Activated naive CD4-positive, alpha-beta T cell treated with anti-CD3 and anti-CD28 coated beads, Interleukin-2, amount 50 U/mL, for 24 hours (primary cell): ENCODE results near the gene BSN.
"Not testable (repeated sequence)": the region's sequence is repeated elsewhere in the genome, so short reads cannot be mapped to it uniquely, and the experiment has no call there.

Source experiments
- H3K27ac Mint-ChIP-seq: one replicate; pipeline ENCODE4 v1.8.0; 2021; ENCODE audit warnings: mild to moderate bottlenecking, mixed read lengths
- H3K27me3 Mint-ChIP-seq: one replicate; pipeline ENCODE4 v1.8.0; 2021; ENCODE audit warnings: mixed read lengths
- H3K36me3 Mint-ChIP-seq: one replicate; pipeline ENCODE4 v1.8.0; 2021; ENCODE audit warnings: mixed read lengths
- H3K4me1 Mint-ChIP-seq: one replicate; pipeline ENCODE4 v1.8.0; 2021; ENCODE audit warnings: mixed read lengths
- H3K4me3 Mint-ChIP-seq: one replicate; pipeline ENCODE4 v1.8.0; 2021; ENCODE audit warnings: mild to moderate bottlenecking, mixed read lengths
- H3K9me3 Mint-ChIP-seq: one replicate; pipeline ENCODE4 v1.8.0; 2021; ENCODE audit warnings: mixed read lengths

The BSN gene

GRCh38 chr3:49691481-49691880 lies 137.2 kb downstream of the BSN start:
- peaks cover 41% of the 10 kb centered on the region for H3K4me1 Mint-ChIP-seq
- not testable (repeated sequence) for H3K9me3 Mint-ChIP-seq, H3K27ac Mint-ChIP-seq, H3K4me3 Mint-ChIP-seq, H3K27me3 Mint-ChIP-seq, H3K36me3 Mint-ChIP-seq

DNA sequence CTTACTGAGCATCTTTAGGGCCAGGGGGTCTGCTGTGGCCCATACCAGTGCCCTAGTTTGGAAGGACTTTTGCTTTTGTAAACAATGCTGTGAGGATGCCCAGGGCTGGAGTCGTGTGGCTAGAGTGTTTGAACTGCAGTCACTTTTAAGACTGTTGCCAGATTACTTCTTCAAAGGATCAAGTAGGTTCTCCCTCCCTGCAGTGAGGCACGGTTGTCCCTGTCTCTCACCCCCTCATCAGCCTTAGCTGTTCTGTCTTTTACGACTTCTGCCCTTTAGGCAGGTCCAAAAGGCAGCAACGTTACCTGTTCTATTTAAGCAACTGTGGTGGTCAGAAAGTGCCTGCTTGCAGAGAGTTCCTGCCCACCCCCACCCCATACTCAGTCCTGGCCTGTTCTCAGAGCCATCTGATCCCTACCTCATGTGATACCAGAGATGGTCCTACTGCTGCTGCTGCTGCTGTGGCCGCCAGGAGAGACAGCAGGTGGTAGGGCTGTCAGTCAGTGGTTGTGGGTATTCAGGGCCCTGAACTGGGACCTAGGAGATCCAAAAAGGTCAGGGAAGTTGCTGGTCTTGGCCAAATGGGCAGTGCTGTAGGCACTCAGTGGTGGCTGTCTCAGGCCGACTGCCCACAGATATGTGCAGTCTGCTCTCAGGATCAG lies 140.3 kb downstream of the BSN start:
- H3K4me1 Mint-ChIP-seq, result peaks cover 30% of the 10 kb centered on the region
- not testable (repeated sequence) for H3K27ac Mint-ChIP-seq, H3K4me3 Mint-ChIP-seq, H3K27me3 Mint-ChIP-seq, H3K9me3 Mint-ChIP-seq, H3K36me3 Mint-ChIP-seq

DNA sequence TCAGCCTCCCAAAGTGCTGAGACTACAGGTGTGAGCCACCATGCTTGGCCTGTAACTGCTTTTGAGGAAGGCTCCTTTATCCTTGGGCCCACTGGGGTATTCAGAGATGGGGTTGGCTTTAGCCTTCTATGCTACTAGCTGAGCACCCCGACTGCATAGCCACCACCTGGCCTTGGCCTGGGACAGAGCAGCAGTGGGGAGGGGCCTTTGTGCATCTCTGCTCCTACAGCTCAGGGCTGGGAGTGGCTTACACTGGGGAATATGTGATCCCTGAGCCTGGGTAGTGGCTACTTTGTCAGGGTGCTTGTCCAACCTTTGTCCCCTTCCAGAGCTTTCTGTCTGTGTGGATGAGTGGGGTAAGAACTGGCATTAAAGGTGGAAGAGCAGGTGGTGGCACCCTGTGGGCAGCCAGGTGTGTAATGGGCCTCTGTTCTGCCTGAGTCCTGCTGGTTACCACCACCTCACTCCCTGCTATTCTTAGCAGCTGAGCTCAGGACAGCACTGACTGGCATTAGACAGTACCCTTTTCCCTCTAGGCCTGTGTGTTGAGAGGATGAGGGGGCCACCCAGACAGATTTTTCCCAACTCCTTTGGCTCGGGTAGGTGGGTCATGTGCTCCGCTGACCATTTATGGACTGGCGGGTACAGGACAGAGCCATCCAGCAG lies 141.2 kb downstream of the BSN start:
- H3K27me3 Mint-ChIP-seq, H3K27ac Mint-ChIP-seq, H3K9me3 Mint-ChIP-seq, H3K4me3 Mint-ChIP-seq, H3K36me3 Mint-ChIP-seq: not testable (repeated sequence)
- peaks cover 22% of the 10 kb centered on the region for H3K4me1 Mint-ChIP-seq

DNA sequence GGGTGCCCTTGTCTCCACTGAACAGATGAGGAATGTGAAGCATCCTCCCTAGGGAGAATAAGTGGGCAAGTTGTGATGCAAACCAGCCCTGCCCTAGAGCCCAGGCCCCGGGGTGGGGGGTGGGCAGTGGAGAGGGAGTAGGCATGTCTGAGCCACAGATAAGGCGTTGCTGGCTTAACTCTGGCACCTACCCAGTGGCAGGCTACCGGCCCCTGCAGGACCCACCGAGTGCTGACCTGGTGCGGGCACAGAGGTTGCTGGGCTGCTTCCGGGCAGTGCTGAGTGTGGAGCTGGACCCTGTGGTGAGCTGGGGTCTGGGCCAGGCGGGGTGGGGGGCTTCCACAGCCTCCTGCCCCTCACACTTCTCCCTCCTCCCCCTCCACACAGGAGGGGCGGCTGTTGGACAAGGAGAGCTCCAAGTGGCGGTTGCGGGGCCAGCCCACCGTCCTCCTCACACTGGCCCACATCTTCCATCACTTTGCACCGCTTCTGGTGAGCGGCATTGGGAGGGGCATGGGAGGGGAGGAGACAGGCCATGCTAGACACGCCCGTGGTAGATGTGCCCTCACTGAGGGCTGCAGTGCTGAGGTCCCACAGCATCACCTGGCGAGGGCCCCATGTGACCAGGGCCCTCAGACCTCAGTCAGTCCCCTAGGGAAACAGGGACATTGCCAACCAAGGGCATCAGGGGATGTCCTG lies 145.2 kb downstream of the BSN start:
- H3K4me3 Mint-ChIP-seq, result no peak overlapping the region
- no peaks in the 10 kb centered on the region for H3K36me3 Mint-ChIP-seq
- no peak overlapping the region for H3K27ac Mint-ChIP-seq
- H3K4me1 Mint-ChIP-seq, result no peaks in the 10 kb centered on the region
- no peaks in the 10 kb centered on the region for H3K27me3 Mint-ChIP-seq
- H3K9me3 Mint-ChIP-seq, result no peaks in the 10 kb centered on the region

GRCh38 chr3:49700014-49700413 lies 145.7 kb downstream of the BSN start:
- H3K27me3 Mint-ChIP-seq, result no peaks in the 10 kb centered on the region
- H3K27ac Mint-ChIP-seq, result no peak overlapping the region
- H3K4me3 Mint-ChIP-seq, result no peak overlapping the region
- no peaks in the 10 kb centered on the region for H3K4me1 Mint-ChIP-seq
- no peaks in the 10 kb centered on the region for H3K9me3 Mint-ChIP-seq
- no peaks in the 10 kb centered on the region for H3K36me3 Mint-ChIP-seq

- H3K4me1 Mint-ChIP-seq, result no peaks in the 10 kb centered on the region
- H3K9me3 Mint-ChIP-seq, result no peaks in the 10 kb centered on the region
- H3K36me3 Mint-ChIP-seq, result no peaks in the 10 kb centered on the region
- H3K4me3 Mint-ChIP-seq, result no peak overlapping the region
- no peaks in the 10 kb centered on the region for H3K27me3 Mint-ChIP-seq
- no peak overlapping the region for H3K27ac Mint-ChIP-seq
Measured at GRCh38 chr3:49700453-49701128, 146.3 kb downstream of the BSN start.

GRCh38 chr3:49701388-49702077 lies 147.3 kb downstream of the BSN start:
- no peaks in the 10 kb centered on the region for H3K9me3 Mint-ChIP-seq
- no peaks in the 10 kb centered on the region for H3K4me1 Mint-ChIP-seq
- H3K27me3 Mint-ChIP-seq, result no peaks in the 10 kb centered on the region
- no peaks in the 10 kb centered on the region for H3K36me3 Mint-ChIP-seq
- H3K4me3 Mint-ChIP-seq, result no peak overlapping the region
- H3K27ac Mint-ChIP-seq, result no peak overlapping the region

GRCh38 chr3:49702672-49703071 lies 148.4 kb downstream of the BSN start:
- H3K4me3 Mint-ChIP-seq, result no peak overlapping the region
- H3K9me3 Mint-ChIP-seq, result no peaks in the 10 kb centered on the region
- H3K27me3 Mint-ChIP-seq, result no peaks in the 10 kb centered on the region
- H3K36me3 Mint-ChIP-seq, result peaks cover 2% of the 10 kb centered on the region
- H3K4me1 Mint-ChIP-seq, result no peaks in the 10 kb centered on the region
- H3K27ac Mint-ChIP-seq, result no peak overlapping the region

DNA sequence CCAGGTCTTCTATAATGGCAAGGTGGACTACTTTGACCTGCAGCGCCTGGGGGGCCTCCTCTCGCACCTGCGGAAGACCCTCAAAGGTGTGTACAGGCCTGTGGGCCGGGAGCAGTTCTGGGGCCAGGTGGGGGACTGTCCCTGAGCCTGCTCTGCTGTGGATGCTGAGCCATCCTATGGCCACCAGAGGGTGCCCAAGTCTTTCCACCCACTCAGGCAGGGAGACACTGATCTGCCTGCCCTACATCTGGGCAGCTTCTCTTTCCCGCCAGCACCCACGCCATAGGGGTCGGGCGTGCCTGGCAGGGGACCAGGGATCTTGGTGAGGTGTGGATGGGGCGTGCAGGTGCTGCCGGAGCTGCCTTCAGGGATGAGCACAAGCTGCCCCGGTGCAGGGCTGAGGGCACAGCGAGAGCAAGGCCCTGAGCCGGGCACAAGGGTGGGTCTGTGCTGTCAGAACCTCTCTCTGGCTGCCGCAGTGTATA lies 149.2 kb downstream of the BSN start:
- Mint-ChIP-seq H3K9me3 (no peaks in the 10 kb centered on the region), H3K4me3 (no peak overlapping the region), H3K4me1 (no peaks in the 10 kb centered on the region), H3K27me3 (no peaks in the 10 kb centered on the region), H3K27ac (no peak overlapping the region), H3K36me3 (peaks cover 3% of the 10 kb centered on the region)

DNA sequence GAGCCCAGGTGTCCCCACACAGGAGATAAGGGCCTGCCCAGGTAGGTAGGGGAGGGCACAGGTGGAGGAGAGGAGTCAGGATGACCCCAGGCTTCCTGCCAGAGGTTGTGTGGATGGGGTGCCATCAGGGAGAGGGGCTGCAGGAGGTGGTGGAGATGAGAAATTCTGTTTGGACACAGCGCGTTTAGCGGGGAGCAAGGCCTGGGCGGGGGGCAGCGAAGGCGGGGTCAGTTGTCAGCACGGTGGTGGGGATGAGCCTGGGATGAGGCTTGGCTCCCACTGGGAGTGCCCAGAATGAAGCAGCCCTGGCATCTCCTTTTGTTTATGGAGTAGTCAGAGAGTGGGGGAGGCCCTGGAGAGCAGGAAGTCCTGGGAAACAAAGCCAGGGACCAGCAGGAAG lies 149.7 kb downstream of the BSN start:
- Mint-ChIP-seq H3K27me3 (no peaks in the 10 kb centered on the region), H3K4me3 (no peak overlapping the region), H3K27ac (no peak overlapping the region), H3K36me3 (peaks cover 4% of the 10 kb centered on the region), H3K4me1 (no peaks in the 10 kb centered on the region), H3K9me3 (no peaks in the 10 kb centered on the region)

GRCh38 chr3:49704629-49705028 lies 150.4 kb downstream of the BSN start:
- H3K4me3 Mint-ChIP-seq, result no peak overlapping the region
- no peak overlapping the region for H3K27ac Mint-ChIP-seq
- no peaks in the 10 kb centered on the region for H3K9me3 Mint-ChIP-seq
- peaks cover 4% of the 10 kb centered on the region for H3K36me3 Mint-ChIP-seq
- H3K4me1 Mint-ChIP-seq, result no peaks in the 10 kb centered on the region
- H3K27me3 Mint-ChIP-seq, result no peaks in the 10 kb centered on the region

DNA sequence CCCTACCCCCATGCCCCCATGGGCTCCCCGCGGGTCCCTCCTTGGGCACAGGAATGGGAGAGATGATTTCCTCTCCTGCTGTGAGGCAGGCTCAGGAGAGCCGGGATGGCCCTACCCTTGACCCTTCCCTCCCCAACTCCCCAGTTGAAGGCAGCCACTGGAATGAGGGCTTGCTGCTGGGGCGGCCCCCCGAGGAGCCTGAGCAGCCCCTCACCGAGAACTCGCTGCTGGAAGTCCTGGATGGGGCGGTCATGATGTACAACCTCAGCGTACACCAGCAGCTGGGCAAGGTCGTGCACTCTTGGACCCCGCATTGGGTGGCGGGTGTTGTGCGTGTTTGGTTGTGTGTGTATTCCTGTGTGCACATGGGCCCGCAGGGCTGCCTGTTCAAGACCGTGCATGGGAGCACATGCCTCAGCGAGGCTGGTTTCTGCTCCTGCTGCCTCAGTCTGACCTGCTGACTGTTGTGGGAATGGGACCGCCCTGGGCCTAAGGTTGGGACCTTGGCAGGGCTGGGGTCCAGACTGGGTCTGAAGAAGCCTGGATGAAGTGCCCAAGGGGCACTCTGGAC lies 151.2 kb downstream of the BSN start:
- Mint-ChIP-seq H3K9me3 (no peaks in the 10 kb centered on the region), H3K4me3 (no peak overlapping the region), H3K27ac (no peak overlapping the region), H3K36me3 (peaks cover 4% of the 10 kb centered on the region), H3K27me3 (no peaks in the 10 kb centered on the region), H3K4me1 (no peaks in the 10 kb centered on the region)

GRCh38 chr3:49706456-49707112 lies 152.3 kb downstream of the BSN start:
- H3K27ac Mint-ChIP-seq, result no peak overlapping the region
- H3K4me3 Mint-ChIP-seq, result no peak overlapping the region
- H3K4me1 Mint-ChIP-seq, result peaks cover 3% of the 10 kb centered on the region
- H3K27me3 Mint-ChIP-seq, result no peaks in the 10 kb centered on the region
- no peaks in the 10 kb centered on the region for H3K9me3 Mint-ChIP-seq
- peaks cover 5% of the 10 kb centered on the region for H3K36me3 Mint-ChIP-seq

DNA sequence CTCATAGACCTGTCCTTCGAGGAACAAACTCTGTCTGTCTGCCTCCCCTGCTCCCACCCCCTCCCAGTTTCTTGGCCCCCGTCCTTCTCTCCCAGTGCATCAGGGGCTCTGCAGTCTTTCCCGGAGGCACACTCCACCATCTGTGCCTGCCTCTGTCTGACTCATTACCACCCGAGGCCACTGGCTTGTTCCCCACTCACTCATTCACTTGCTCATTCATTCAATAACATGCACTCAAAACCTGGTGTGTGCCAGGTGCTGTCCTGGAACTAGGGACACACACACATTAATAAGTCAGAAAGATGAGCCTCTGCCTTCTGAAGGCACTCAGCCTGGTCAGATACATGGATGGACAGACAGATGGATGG lies 152.8 kb downstream of the BSN start:
- H3K4me1 Mint-ChIP-seq, result peaks cover 3% of the 10 kb centered on the region
- peaks cover 5% of the 10 kb centered on the region for H3K36me3 Mint-ChIP-seq
- H3K27ac Mint-ChIP-seq, result no peak overlapping the region
- no peaks in the 10 kb centered on the region for H3K27me3 Mint-ChIP-seq
- H3K4me3 Mint-ChIP-seq, result no peak overlapping the region
- no peaks in the 10 kb centered on the region for H3K9me3 Mint-ChIP-seq

- no peaks in the 10 kb centered on the region for H3K9me3 Mint-ChIP-seq
- no peak overlapping the region for H3K4me3 Mint-ChIP-seq
- no peaks in the 10 kb centered on the region for H3K27me3 Mint-ChIP-seq
- H3K36me3 Mint-ChIP-seq, result peaks cover 5% of the 10 kb centered on the region
- H3K27ac Mint-ChIP-seq, result peak overlapping the region; percentile 30
- H3K4me1 Mint-ChIP-seq, result peaks cover 3% of the 10 kb centered on the region
Measured at GRCh38 chr3:49709852-49710251, 155.6 kb downstream of the BSN start.
